OCI-LY1 (cell line): ENCODE results near the gene DNAJC3.

Source experiments
- EZH2 ChIP-seq: fragments of 200-600 bp; sonication (generic), shearing (Covaris generic); IDR thresholded peaks from 2 replicates; pipeline ENCODE4 v1.8.0; 2017; ENCODE audit warnings: borderline replicate concordance, mixed run types, mild to moderate bottlenecking, antibody characterized with exemption, low read length, moderate library complexity, mixed read lengths
- TF ChIP-seq, protein P1 (sequence below): fragments of 200-600 bp; sonication (generic), shearing (Covaris generic); IDR thresholded peaks from 2 replicates; pipeline ENCODE4 v1.5.1; 2017; ENCODE audit warnings: mild to moderate bottlenecking, antibody characterized with exemption, low read length, moderate library complexity, mixed read lengths

GRCh38 chr13:95723438-95723837, 46.5 kb downstream of the DNAJC3 start:
- TF ChIP-seq, protein P1, sequence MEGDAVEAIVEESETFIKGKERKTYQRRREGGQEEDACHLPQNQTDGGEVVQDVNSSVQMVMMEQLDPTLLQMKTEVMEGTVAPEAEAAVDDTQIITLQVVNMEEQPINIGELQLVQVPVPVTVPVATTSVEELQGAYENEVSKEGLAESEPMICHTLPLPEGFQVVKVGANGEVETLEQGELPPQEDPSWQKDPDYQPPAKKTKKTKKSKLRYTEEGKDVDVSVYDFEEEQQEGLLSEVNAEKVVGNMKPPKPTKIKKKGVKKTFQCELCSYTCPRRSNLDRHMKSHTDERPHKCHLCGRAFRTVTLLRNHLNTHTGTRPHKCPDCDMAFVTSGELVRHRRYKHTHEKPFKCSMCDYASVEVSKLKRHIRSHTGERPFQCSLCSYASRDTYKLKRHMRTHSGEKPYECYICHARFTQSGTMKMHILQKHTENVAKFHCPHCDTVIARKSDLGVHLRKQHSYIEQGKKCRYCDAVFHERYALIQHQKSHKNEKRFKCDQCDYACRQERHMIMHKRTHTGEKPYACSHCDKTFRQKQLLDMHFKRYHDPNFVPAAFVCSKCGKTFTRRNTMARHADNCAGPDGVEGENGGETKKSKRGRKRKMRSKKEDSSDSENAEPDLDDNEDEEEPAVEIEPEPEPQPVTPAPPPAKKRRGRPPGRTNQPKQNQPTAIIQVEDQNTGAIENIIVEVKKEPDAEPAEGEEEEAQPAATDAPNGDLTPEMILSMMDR, result no peak
- no peak for TF ChIP-seq EZH2
